SU-DHL-6 (cell line): ENCODE results near the gene FARS2.

Experiments used
- CTCF ChIP-seq: fragments of 200-600 bp; sonication (generic); IDR thresholded peaks from one replicate; pipeline ENCODE4 v1.5.1; 2017; ENCODE audit warnings: antibody characterized with exemption, mild to moderate bottlenecking, low read length, moderate library complexity; ENCODE audit not compliant: insufficient read depth, poor library complexity, severe bottlenecking
- EZH2phosphoT487 ChIP-seq: fragments of 200-600 bp; sonication (generic), shearing (Covaris generic); conservative IDR thresholded peaks from 2 replicates; pipeline ENCODE4 v1.6.1; 2018; ENCODE audit warnings: mild to moderate bottlenecking, antibody characterized with exemption, low read length, moderate library complexity, mixed read lengths

GRCh38 chr6:5778906-5779305 lies 517.6 kb downstream of the FARS2 start:
- TF ChIP-seq CTCF (no peak), EZH2phosphoT487 (no peak)
